Dermis microvascular lymphatic vessel endothelial cell (primary cell): ENCODE measurements around the gene PLEKHF1. TPM values are rescaled to one million over a fixed set of nuclear protein-coding genes. Genes with fewer than 3 reads are reported as not detected.

Experiments
- DNase-seq, 2 donors: peaks; one replicate each; pipeline versions ENCODE4 v3.0.0 to v3.0.0-alpha.2; 2010; ENCODE audit warnings: low read depth in 2 of 2
- total RNA-seq: library from RNA; depleted of rRNA; stranded (reverse); fragments of >200 nt; gene quantifications from 2 replicates; pipeline ENCODE4 v1.2.1, GENCODE V29; 2014

PLEKHF1 gene
- total RNA-seq, 1 donor from 2014 or later = 4.1 TPM

DNA sequence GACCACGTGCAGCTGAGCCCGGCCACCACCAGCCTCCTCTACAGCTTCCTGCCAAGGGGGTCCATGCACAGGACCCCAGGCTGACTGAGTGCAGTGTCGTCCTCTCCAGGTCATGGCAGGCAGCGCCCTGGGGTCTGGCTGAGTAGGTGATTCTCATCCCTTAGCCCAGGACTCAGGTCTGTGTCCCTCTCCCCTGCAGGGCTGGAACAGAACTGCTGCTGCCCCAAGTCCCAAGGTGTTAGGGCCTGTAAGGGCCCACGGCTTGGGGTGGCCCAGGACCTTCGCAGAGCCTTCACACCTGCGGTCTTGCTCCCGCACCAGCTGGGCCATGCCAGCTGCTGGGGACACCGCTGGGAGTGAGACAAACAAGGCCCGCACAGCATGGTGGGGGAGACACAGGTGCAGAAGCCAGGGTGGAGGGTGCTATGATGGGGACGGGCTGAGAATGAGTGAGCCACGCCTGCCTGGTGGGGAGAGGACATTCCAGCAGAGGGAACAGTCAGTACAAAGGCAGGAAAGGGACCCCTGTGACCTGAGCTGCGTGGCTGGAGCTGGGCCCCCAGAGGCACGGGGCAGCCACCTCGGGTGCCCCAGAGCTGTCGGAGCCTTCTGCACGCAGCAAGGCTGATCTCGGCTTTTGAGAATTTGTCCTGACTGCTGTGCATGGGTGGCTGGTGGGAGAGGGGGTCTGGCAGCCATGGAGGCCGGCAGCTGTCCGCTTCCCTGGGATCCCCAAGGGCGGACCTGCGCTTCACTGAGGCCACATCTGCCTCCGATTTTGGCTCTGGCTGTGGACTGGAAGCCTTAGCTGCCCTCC, 11.9 kb downstream of the PLEKHF1 start:
- DNase-seq = no peak

- DNase-seq = no peak
These were observed 13.3 kb downstream of the PLEKHF1 start for GRCh38 chr19:29678484-29679106.

- no peak for DNase-seq
These were observed 14.4 kb downstream of the PLEKHF1 start for GRCh38 chr19:29679598-29680210.

- DNase-seq = no peak
These were observed 15.2 kb downstream of the PLEKHF1 start for GRCh38 chr19:29680447-29680846.

- DNase-seq = no peak
These were observed 15.7 kb downstream of the PLEKHF1 start for GRCh38 chr19:29680937-29681336.

GRCh38 chr19:29681422-29682235, 16.4 kb downstream of the PLEKHF1 start:
- DNase-seq = no peak

DNA sequence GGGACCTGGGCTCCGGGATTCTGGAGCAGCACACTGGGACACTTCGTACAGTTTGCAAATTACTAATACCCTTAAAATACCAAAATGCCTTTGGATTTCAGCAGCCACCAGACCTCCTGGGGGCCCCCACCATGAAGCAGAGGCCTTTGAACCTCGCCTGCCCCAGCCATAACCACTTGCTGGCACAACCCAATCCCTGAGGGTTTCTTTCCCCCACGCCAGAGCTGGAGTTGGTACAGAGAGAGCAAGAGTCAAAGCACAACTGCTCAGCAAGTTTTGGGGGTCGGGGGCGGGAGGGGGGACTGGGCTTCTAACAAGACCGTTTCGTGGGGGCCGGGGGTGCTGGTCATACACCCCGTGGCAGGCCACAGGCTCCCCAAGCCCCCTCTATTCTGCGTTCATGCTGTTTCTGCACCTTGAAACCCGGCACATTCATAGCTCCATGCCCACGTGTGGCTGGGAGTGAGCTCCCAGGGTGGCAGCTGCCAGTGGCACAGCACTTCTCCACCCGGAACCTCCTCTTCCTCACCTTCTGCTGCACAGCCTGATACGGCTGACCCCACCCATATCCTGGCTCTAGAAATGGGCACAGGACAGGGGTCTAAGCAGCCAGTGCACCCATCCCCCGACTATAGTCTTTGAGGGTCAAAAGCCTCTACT, 17.1 kb downstream of the PLEKHF1 start:
- no peak for DNase-seq

GRCh38 chr19:29683009-29683408, 17.7 kb downstream of the PLEKHF1 start:
- DNase-seq = no peak

DNA sequence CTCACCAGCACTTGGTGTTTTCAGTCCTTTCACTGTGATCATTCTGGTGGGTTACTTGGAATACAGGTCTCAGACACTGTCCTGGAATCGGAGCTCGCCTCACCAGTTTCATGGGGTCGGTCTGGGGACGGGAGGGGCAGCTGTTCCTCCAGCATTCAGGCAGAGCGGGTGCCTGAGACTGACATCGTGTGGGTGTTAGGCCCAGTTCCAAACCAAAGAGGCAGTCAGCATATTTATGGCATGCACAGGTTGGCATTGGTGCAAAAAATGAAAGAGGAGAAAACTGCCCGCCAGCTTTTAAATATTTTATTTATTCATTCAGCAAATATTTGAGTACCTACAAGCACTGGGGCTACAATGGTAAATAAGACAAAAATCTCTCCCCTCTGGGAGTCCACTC, 20.1 kb downstream of the PLEKHF1 start:
- DNase-seq = no peak

DNA sequence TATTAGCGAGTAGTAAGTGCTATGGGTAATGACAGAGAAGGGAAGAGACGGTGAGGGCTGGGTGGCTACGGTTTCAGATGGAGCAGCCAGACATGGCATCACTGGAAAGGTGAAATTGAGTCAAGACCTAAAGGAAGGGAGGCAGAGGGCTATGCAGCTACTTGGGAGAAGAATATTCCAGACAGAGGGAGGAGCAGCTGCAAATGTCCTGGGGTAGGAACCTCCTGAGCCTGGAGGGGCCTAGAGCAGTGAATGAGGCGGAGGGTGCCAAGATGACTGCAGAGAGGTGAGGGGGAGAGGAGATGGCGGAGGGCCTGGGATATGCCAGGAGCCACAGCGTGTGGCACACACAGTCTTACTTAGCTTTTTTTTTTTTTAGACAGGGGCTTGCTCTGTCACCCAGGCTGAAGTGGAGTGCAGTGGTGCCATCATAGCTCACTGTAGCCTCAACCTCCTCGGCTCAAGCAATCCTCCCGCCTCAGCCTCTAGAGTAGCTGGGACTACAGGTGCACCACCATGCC, 21.1 kb downstream of the PLEKHF1 start:
- no peak for DNase-seq

DNA sequence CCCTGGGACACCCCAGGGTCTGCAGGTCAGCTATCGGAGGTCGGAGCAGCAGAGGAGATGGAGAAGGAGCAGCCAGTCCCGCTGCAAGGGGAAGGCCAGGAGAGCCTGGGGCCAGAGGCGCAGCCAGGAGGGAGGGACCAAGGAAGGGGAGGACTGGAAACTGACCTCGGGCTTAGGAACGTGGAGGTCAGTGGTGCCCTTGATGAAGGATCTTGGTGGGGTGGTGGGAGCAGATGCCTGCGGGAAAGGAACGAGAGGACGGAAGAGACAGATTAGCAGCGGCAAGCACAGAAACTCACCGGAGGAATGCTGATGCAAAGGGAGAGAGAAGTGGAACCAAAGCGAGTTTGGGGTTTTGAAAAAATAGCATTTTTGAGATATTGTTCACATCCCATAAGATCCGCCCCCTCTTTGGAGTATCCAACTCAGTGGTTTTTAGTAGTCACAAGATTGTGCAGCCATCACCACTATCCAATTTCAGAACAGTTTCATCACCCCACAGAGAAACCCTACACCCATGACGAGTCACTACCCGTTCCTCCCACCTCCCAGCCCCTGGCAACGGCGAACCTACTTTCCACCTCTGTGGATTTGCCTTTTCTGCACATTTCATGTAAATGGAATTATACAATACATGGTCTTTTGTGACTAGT, 22.1 kb downstream of the PLEKHF1 start:
- no peak for DNase-seq

GRCh38 chr19:29687897-29688728, 22.9 kb downstream of the PLEKHF1 start:
- peak in 1 of 2 donors; percentile 47 for DNase-seq

DNA sequence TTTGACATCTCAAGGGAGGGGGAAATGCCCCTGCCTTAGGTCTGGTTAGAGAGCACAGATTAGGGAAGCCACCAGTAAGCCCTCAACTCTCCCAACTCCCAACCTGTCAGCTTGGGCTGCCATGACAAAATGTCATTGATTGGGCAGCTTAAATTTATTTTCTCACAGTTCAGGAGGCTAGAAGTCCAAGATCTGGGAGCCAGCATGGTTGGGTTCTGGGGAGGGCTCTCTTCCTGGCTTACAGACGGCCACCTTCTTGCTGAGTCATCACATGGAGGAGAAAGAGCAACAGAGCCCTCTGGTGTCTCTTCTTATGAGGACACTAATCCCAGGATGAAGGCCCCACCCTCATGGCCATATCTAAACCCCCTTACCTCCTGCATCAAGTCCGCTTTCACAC, 25.6 kb downstream of the PLEKHF1 start:
- DNase-seq = peak in 1 of 2 donors; percentile 51

- no peak for DNase-seq
These were observed 28.9 kb downstream of the PLEKHF1 start for GRCh38 chr19:29694161-29694560.

DNA sequence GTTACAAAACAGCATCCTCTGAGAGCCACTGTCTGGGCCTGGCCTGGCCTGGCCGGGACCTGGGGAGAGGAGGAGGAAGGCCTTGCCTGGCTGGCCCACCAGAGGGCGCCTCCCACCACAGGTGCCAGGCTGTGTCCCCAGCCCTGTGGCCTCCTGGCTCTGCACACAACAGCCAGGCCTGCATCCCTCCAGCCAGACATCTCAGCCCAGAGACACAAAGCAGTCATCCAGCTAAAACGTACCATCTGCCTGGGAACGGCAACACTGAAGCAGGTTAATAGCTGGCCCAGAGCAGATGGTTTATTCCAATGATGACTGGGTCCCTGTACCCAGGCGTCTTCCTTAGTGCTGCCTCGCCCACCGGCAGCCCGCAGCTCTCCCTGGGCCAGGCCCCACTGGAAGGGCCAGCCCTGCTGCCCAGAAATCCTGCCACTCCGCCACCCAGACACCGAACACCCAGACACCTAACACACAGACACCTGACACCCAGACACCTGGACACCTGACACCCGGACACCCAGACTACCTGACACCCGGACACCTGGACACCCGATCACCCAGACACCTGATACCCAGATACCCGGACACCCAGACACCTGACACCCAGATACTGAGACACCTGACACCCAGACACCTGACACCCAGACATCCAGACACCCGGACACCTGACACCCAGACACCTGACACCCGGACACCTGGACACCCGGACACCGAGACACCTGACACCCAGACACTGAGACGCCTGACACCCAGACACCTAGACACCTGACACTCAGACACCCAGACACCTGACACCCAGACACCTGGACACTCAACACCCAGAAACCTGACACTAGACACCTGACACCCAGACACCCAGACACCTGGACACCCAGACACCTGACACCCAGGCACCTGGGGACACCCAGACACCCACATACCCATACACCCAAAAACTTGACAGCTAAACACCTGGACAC, 29.7 kb downstream of the PLEKHF1 start:
- peak; percentile 45 to 68 for DNase-seq

DNA sequence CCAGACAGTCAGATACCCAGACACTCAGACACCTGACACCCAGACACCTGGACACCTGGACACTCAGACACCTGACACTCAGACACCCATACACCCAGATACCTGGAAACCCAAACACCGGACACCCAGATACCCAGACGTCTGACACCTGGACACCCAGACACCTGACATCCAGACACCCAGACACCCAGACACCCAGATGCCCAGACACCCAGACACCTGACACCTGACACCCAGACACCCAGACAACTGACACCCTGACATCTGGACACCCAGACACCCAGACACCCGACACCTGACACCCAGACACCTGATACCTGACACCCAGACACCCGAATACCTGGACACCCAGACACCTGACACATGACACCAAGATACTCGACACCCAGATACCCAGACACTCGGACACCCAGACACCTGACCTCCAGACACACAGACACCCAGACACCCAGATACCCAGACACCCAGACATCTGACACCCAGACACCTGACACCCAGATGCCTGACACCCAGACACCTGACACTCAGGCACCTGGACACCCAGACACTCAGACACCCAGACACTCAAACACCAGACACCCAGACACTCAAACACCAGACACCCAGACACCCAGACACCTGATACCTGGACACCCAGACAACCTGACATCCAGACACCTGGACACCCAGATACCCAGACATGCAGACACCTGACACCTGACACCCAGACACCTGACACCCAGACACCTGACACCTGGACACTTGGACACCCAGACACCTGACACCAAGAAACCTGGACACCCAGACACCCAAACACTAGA, 30.7 kb downstream of the PLEKHF1 start:
- DNase-seq = no peak

- DNase-seq = no peak
These were observed 31.2 kb downstream of the PLEKHF1 start for GRCh38 chr19:29696565-29696846.
